Transverse colon (tissue), 4 donors: Measurements from ENCODE around the gene MYLK.
A peak's percentile ranks its signal among the peaks of the same experiment; 100 is the strongest.

Experiments used
- CTCF ChIP-seq, 5 experiments: fragments of 200-600 bp in 3 of 5; fragments of 450-650 bp in 2 of 5; sonication (generic) in 3 of 5; IDR thresholded peaks; 1 replicate in 2 of 5; 2 replicates in 3 of 5; pipeline ENCODE4 v1.5.1; 2016 to 2017; ENCODE audit warnings: antibody characterized with exemption in 5 of 5, inconsistent platforms in 3 of 5, mild to moderate bottlenecking in 2 of 5, moderate library complexity in 1 of 5
- EP300 ChIP-seq: sonication (generic); formaldehyde crosslinking; IDR thresholded peaks from one replicate; pipeline ENCODE4 v1.6.1; 2017; ENCODE audit warnings: antibody characterized with exemption, low read depth
- POLR2A ChIP-seq: fragments of 450-650 bp; IDR thresholded peaks from one replicate; pipeline ENCODE4 v1.6.1; 2016; ENCODE audit warnings: antibody characterized with exemption, mild to moderate bottlenecking, moderate library complexity
- POLR2AphosphoS5 ChIP-seq, 3 donors: sonication (generic); formaldehyde crosslinking; IDR thresholded peaks; one replicate each; pipeline ENCODE4 v1.6.1; 2016; ENCODE audit warnings: antibody characterized with exemption in 3 of 3

GRCh38 chr3:123616593-123616992 is 267.5 kb downstream of the MYLK start:
- TF ChIP-seq CTCF (IDR thresholded peaks at IDR 0.05) (no peak), POLR2A (no peak), POLR2AphosphoS5 (IDR thresholded peaks at IDR 0.05) (peak; percentile 35 to 70 (median 62)), EP300 (no peak)
